HG03280 (cell line): Measurements from ENCODE around the gene MN1.

Source experiments
- ATAC-seq: cut with Tn5 transposase; IDR thresholded peaks from one replicate; pipeline ENCODE4 v1.9.1; 2021; ENCODE audit warnings: mild to moderate bottlenecking, moderate library complexity; ENCODE audit not compliant: unreplicated experiment

MN1 gene

GRCh38 chr22:27786291-27786932, 15.1 kb downstream of the MN1 start:
- ATAC-seq = no peak

- no peak for ATAC-seq
Measured at GRCh38 chr22:27785831-27786230, 15.7 kb downstream of the MN1 start.

DNA sequence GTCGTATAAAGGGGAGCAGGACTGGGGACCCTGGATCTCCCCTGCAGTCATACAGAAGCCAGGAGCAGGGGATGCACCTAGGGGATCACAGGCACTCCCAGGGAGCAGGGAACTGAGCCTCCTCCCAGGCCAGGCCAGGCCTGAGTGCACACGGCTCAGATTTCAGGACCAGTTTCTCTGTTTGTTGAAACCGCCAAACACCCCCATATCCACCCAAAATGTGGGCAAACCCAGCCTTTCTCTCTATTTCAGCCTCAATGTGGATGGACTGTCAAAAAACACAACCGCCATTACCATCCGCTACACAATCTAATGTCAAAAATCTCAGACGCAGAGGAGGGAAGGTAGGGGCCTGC, 17.5 kb downstream of the MN1 start:
- ATAC-seq = no peak

DNA sequence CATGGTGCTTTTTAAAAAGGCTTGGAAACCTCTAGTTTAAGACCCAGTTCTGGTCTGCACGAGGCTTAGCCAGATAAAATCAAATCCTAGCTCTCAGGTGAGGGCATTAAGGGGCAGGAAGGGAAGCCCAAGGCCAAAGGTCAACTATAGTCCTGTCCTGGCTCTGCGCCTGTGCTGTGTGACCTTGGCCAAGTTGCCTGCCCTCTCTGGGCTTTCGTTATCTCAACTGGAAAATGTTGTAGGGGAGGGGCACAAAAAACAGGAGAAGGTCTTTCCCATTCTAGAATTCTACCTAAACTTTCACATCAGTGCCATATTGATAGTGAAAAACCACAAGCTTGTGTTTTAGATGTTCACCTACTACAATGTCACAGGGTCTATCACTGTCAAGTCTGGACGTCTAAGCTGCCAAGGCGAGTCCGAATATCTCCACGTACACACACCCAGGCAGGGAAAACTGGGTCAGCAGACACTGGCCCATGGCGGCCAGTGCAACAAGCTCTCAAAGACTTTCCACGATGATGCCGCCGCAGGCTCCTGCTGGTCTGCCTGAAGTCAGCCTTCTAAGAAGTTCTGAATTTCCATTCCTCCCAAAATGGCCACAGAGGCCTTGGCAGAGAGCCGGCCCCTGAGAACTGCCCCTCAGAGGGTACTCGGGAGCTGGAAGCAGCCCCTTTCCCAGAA, 18.0 kb downstream of the MN1 start:
- no peak for ATAC-seq

GRCh38 chr22:27782088-27782487, 19.5 kb downstream of the MN1 start:
- ATAC-seq = no peak

- no peak for ATAC-seq
Measured at GRCh38 chr22:27780161-27780575, 21.4 kb downstream of the MN1 start.

GRCh38 chr22:27779643-27780042, 21.9 kb downstream of the MN1 start:
- no peak for ATAC-seq

DNA sequence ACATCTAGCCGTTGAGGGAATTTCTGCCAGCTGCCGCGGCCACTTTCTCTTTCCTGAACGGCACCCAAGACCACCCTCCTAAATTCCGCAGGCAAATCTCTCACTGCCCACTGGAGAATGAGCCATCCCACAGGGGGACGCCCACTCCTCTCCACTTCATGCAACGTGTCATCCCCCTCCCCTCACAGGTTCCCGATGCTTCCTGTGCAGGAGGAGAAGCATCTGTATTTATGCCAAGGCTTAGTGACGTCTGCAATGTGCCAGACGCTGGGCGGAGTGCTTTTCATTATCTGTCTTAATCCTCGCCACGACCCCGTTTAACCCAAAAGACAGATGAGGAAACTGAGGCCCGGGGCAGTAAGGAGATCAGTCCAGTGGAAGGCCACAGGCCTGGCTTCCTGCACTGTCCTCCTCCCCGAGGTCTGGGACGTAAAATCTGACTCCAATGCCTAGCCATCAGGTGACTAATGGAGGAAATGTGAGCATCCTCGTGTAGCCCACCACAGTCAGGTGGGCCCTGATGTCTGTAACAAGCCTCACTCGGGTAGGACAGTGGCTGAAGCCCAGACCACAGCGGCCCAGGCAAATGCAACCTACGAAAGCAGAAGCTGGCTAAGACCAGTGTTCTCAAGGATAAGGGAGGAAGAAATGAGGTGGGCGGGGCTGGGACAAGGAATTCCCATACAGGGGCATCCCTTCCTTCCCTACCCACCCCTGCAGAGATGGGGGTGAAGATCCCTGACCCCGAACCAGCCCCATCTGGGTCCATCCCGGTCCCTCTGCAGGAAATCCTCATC, 23.1 kb downstream of the MN1 start:
- no peak for ATAC-seq

DNA sequence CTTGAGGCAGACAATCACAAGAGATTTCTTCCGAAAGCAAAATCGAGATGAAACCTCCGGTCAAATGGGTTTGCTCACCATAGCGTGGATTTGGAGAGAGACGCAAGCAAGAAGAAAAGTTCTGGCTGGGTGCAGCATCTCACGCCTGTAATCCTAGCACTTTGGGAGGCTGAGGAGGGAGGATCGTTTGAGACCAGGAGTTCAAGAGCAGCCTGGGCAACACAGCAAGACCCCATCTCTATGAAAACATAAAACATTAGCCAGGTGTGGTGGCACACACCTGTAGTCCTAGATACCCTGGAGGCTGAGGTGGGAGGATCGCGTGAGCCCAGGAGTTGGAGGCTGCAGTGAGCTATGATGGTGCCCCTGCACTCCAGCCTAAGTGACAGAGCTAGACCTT, 24.4 kb downstream of the MN1 start:
- no peak for ATAC-seq

DNA sequence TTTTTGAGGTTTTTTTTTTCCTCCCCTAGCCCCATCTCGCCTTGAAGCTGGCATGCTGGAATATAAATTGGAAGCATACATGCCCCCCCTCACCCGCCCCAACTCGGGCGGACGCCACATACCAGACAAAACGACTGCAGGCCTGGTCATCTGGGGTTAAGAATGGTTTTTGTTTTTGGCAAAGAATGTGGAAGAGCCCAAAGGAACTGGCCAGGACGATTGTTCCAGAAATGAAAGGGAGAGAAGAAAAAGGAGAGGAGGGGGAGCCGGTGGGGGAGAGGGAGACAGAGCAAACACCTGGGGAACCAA, 25.0 kb downstream of the MN1 start:
- no peak for ATAC-seq

DNA sequence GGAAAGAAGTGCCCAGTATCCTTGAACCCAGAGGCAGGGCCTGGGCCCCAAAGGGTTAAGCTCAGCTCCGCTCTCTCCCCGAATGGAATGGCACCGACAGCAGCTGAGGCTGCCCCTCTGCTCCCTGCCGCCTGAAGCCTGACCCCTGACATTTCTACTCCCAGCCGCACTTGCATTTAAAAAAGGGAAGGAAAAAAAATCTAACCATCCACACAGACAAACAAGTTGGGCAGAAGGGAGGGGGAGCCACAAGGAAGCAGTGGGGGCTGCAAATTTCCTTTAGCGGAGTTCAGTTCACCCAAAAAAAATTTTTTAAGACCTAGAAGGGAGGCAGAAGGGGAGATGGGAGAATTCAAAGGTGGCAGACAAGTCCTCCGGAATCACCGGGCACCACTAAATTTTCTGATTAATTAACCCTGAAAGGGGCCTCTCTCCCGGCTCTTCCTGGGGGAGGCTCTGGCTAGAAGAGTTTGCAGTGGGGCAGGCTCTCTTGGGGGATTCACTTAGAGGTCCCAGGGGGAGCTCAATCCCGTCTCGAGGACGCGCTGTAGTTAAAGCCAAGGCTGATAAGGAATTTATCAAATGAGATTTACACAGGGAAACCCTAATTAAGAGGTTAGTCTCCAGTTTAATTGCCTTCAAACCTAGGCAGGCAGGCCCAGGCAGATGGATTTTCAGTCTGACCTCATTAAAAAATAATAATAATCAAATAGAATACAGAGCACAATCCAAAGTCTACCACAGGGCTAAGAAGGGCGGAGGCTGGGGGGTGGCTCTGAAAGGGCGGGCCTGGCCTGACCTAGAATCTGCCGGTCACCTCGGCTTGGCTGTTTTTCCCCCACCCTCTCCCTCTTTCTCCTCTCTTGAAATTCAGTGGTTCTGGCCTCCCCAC, 25.6 kb downstream of the MN1 start:
- no peak for ATAC-seq

DNA sequence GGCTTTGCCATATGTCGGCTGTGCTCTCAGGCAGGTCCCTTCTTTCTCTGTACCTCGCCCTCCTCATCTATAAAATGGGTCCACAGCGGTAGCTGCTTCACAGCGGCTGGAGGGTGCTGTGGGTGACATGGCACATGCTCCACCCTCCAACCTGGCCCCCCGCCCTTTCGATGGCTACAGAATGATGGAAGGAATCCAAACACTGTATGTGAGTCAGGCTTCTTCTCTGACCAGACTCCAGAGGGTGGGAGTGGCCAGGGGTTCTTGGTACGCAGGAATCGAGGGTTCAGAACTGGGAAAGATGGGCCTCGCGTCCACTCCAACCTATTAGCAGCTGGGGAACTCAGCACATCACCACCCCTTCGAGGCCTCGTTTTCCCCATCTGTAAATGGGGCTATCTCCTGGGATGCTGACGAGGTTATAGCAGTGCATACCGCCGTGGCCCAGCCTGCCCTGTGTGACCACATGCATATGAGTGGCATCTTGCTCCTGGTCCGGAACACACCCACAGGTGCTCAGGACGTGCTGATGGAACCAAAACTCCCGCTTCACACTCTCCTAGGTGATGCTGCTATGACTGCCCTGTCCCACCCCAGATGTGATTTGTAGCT, 26.4 kb downstream of the MN1 start:
- no peak for ATAC-seq

GRCh38 chr22:27774200-27774599, 27.4 kb downstream of the MN1 start:
- no peak for ATAC-seq

DNA sequence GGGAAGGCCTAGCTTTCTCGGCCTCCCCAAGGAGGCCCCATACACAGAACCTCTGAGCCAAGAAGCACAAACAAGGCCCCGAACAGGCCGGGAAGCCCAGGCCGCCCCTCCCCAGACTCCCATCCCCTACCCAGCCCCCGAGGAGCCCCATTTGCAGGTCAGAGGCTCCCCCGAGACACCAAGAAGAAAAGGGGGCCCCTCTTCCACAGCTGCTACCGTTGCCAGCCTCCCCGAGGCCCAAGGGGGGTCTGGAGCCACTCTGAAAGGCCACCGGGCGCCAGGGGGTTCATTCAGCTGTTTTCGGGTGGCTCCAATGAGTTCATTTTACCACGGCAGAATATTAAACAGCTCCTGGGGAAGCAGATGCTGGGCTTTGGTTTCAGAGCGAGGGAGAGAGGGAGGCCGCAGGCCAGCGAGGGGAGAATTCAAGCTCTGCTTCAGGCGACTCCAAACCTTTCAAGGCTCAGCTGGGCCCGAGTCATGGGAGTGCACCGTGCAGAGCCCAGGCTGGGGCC, 28.5 kb downstream of the MN1 start:
- no peak for ATAC-seq

- ATAC-seq = no peak
Measured at GRCh38 chr22:27772081-27772983, 29.2 kb downstream of the MN1 start.

- ATAC-seq = no peak
Measured at GRCh38 chr22:27771637-27772036, 29.9 kb downstream of the MN1 start.

- ATAC-seq = no peak
Measured at GRCh38 chr22:27769012-27769411, 32.5 kb downstream of the MN1 start.

- ATAC-seq = no peak
Measured at GRCh38 chr22:27768027-27768653, 33.4 kb downstream of the MN1 start.

DNA sequence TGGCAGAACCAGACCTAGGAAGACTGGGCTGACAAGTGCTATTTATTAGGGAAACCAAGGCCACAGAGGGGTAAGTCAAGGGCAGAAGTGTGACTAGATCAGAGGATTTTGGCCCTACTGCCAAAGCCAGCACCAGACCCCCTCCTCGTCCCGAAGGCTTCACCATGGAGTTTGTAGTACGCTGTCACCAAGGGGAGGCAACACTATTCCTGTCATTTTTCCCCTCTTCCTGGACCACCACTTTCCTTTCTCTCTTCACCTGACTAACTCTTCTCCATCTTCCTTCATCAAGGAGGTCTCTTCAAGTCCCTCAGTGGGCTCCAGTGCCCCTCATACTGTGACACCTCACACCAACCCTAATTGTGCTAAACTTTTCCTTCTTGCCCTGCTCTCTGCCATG, 34.9 kb downstream of the MN1 start:
- ATAC-seq = no peak
